GM23338 (cell line): ENCODE results near the gene ZNF746.

Source experiments
- CREB1 ChIP-seq: fragments of 250-450 bp; sonication (Bioruptor Pico); IDR thresholded peaks from 2 replicates; pipeline ENCODE4 v1.5.0; 2020; ENCODE audit warnings: low read depth, mild to moderate bottlenecking, moderate library complexity
- CTCF ChIP-seq, 2 experiments: fragments of 200-600 bp in 1 of 2; sonication (generic) in 1 of 2; conservative IDR thresholded peaks; 2 replicates each; pipeline versions ENCODE4 v1.5.1 to v1.6.1; 2016 to 2017; ENCODE audit warnings: antibody characterized with exemption in 2 of 2, low read depth in 2 of 2, mild to moderate bottlenecking in 2 of 2, moderate library complexity in 1 of 2
- ETS1 ChIP-seq: IDR thresholded peaks from 2 replicates; pipeline ENCODE4 v1.6.1; 2016; ENCODE audit warnings: antibody characterized with exemption
- EZH2 ChIP-seq: fragments of 200-600 bp; sonication (generic); IDR thresholded peaks from one replicate; pipeline ENCODE4 v1.8.0; 2017; ENCODE audit warnings: antibody characterized with exemption, mild to moderate bottlenecking, low read depth; ENCODE audit not compliant: unreplicated experiment
- EZH2phosphoT487 ChIP-seq: fragments of 200-600 bp; sonication (generic); IDR thresholded peaks from one replicate; pipeline ENCODE4 v1.8.1; 2018; ENCODE audit warnings: antibody characterized with exemption; ENCODE audit not compliant: unreplicated experiment
- JUNB ChIP-seq: IDR thresholded peaks from one replicate; pipeline ENCODE4 v1.6.1; 2016; ENCODE audit warnings: antibody characterized with exemption; ENCODE audit not compliant: unreplicated experiment
- POLR2AphosphoS5 ChIP-seq: IDR thresholded peaks from 2 replicates; pipeline ENCODE4 v1.6.1; 2016; ENCODE audit warnings: antibody characterized with exemption, low read depth
- REST ChIP-seq: IDR thresholded peaks from one replicate; pipeline ENCODE4 v1.6.1; 2018; ENCODE audit warnings: antibody characterized with exemption; ENCODE audit not compliant: unreplicated experiment
- ZNF114 ChIP-seq: fragments of 250-450 bp; sonication (Bioruptor Pico); IDR thresholded peaks from 2 replicates; pipeline ENCODE4 v1.5.0; 2020; ENCODE audit warnings: mild to moderate bottlenecking, moderate library complexity
- ZNF331 ChIP-seq: fragments of 250-450 bp; sonication (Bioruptor Pico); IDR thresholded peaks from 2 replicates; pipeline ENCODE4 v1.5.0; 2020; ENCODE audit warnings: low read depth, mild to moderate bottlenecking, moderate library complexity

- TF ChIP-seq CTCF (conservative IDR thresholded peaks at IDR 0.05; ENCODE audit: low read depth in 2 of 2) (no peak), EZH2 (no peak), EZH2phosphoT487 (no peak), POLR2AphosphoS5 (no peak), CREB1 (CRISPR knock-in tag) (no peak), REST (no peak), JUNB (no peak), ETS1 (no peak), ZNF331 (CRISPR knock-in tag) (no peak), ZNF114 (CRISPR knock-in tag) (no peak)
These were observed 26.2 kb downstream of the ZNF746 start for GRCh38 chr7:149471289-149471953.
